Measurements from ENCODE around the gene ABHD17B.
A peak's percentile ranks its signal among the peaks of the same experiment; 100 is the strongest.

The ABHD17B gene

GRCh38 chr9:71819115-71819739 lies 91.8 kb downstream of the ABHD17B start:
- peak; percentile 49 for DNase-seq (ENCODE audit: low spot score)

- DNase-seq (ENCODE audit: low spot score): no peak
Measured at GRCh38 chr9:71816916-71817451, 94.0 kb downstream of the ABHD17B start.

Measured in cerebellar cortex (tissue), 1 donor.